NCI-H2081 (cell line): ENCODE data around the gene TPM1.
"Not testable (repeated sequence)": the region's sequence is repeated elsewhere in the genome, so short reads cannot be mapped to it uniquely, and the experiment has no call there.

Source experiments
- DNase-seq, 2 experiments: peaks; one replicate each; lab custom pipeline; 2025; lab: John Stamatoyannopoulos, UW

Gene TPM1

DNA sequence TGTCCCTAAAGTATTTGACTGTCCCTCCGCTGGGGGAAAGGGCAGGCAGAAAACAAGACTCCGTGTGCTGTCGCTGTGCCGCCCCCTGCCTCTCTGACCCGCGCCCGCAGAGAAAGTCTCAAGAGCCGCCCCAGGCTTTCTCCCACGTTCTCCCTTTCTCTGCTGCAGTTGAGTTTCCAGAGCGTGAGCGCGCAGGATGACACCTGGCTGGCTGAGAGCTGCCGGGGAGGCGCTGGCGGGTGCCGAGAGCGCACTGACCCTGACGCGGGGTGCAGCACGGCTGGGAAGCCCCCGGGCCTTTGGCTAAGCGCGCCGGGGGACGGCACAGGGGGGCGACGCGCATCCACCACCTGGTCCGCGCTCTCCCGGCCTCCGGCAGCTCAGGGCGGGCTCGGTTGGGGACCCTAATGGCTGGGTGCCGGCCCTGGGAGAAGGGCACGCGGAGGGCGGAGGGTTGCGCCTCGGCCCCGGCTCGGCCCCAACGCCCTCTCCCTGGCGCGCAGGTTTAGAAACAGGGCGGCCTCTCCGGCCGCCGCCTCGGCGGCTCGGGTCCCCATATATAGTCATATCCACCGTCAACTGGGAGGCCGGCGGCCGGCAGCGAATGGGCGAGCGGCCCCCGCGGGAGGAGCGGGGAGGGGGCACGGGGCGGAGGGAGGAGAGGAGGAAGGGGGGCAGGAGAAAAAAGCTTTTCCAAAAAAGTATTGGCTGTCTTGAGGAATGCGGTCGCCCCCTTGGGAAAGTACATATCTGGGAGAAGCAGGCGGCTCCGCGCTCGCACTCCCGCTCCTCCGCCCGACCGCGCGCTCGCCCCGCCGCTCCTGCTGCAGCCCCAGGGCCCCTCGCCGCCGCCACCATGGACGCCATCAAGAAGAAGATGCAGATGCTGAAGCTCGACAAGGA is at the start of gene TPM1:
Gene TPM1 (plus strand): TSS at position 774 of the 903 bp plus-strand sequence. CDS start 83 bp downstream, at position 857.
- DNase-seq, result peak in 1 of 2 experiments; percentile 24

DNA sequence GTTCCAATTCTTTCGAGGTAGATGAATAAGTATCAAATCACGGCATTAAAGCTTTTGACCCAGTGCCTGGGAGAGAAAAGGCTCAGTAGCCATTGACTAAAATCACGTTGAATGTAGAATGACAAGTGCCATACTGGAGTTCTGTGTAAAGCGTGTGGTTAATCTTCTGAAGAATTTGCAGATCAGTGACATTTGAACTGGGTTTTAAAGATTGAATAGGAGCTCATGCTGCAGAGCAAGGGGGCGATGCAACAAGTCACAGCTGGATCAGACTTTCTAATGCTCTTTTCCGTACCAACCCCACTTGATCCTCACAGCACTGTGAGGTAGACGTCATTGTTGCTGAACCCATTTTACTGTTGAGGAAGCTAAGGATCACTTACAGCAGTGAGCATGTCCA is 49.5 kb upstream of the TPM1 start:
- no peak for DNase-seq

- not testable (repeated sequence) for DNase-seq
Observed at GRCh38 chr15:62993632-62994031, 48.9 kb upstream of the TPM1 start.

DNA sequence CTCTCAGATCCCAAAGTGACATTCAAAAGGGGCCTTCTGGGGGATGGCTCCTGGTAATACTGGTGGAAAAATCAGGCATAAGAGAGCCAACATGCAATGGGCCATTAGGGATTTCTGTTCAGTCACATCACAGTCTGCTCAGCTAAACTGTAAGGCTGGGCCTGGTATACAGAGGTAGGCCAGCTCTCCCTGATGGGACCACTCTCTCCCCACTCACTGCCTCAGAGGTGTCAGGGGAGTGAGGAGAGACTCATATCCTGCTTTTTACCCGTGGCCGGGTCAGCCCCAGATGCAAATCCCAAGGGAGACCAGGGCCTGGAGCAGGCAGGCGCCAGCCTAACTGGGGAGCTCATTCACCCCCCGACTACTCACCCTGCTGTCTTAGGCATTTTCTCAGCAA is 48.1 kb upstream of the TPM1 start:
- no peak for DNase-seq

DNA sequence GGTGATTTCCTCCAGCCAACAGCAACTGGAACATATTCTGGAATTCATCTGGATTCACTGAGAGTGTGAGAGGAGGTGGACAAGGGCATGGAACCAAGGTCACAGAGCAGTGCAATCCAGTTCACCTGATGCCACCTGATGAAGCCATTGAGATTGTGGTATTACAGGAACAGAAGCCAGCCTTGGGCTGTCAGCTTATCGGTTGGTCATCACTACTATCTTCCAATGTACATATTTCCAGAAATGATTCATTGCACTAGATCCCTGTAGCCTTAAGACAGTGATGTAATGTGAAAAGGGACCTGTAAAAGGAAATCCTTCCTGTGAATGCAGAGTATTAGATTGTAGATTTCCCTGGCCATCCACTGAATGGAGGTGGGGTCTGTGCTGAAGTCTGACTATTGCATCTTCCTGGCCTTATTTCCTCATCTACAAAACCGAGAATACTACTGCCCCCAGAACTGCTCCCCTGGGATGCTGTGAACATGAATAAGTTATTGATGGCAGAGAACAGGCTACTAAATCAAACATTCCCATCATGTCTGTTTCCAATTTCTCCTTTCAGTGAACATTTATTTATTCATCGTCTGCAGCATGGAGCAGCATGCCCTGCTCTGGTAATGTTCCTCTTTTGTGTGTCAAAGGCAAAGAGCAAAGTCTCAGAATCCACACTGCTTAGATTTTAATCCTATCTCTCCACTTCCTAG is 47.4 kb upstream of the TPM1 start:
- DNase-seq, result no peak

GRCh38 chr15:62997441-62997840 is 45.1 kb upstream of the TPM1 start:
- no peak for DNase-seq

- no peak for DNase-seq
Observed at GRCh38 chr15:62998262-62998890, 44.2 kb upstream of the TPM1 start.

GRCh38 chr15:62999178-62999577 is 43.4 kb upstream of the TPM1 start:
- no peak for DNase-seq

GRCh38 chr15:62999923-63000561 is 42.5 kb upstream of the TPM1 start:
- DNase-seq, result no peak

GRCh38 chr15:63000706-63001105 is 41.8 kb upstream of the TPM1 start:
- DNase-seq, result no peak

- DNase-seq, result no peak
Observed at GRCh38 chr15:63004211-63004610, 38.3 kb upstream of the TPM1 start.

- DNase-seq, result no peak
Observed at GRCh38 chr15:63006032-63006878, 36.3 kb upstream of the TPM1 start.

- no peak for DNase-seq
Observed at GRCh38 chr15:63008333-63009049, 34.1 kb upstream of the TPM1 start.

GRCh38 chr15:63010386-63010785 is 32.2 kb upstream of the TPM1 start:
- no peak for DNase-seq

GRCh38 chr15:63010920-63011693 is 31.4 kb upstream of the TPM1 start:
- DNase-seq, result no peak

- DNase-seq, result no peak
Observed at GRCh38 chr15:63012444-63012843, 30.1 kb upstream of the TPM1 start.

DNA sequence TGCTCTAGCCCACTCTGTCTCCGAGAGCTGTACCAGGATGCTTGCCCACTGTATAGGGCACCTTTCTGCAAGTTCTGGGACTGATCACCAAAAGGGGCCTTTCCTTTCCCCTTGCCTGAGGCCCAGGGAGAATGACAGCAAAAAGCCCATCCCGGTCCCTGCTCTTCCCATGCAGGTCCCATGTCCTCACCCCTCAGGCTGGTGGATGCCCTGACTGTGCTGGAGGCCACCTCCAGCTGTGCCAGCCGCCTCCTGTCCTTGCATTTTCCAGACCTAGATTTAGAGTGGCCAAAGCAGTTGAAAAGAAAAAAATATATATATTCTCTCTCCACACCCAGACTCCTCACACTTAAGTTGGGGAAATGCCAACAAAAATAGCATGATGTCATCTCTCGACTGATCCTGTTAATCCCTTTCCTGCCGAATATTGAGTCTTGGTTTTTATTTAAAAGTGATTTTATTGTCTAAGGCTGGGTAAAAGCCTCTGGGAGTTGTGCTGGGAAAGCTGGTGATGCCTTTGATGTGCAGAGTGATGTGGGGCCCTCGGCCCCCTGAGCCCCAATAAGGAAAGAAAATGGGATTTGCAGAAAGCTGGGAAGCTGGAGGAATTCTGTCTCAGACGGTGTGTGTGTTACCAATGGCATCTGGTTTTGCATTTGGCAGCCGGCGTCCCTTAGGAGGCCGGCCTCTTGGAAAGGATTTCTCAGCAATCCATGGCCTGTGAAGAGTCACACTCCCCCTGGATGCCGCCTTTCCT is 29.3 kb upstream of the TPM1 start:
- DNase-seq, result no peak

DNA sequence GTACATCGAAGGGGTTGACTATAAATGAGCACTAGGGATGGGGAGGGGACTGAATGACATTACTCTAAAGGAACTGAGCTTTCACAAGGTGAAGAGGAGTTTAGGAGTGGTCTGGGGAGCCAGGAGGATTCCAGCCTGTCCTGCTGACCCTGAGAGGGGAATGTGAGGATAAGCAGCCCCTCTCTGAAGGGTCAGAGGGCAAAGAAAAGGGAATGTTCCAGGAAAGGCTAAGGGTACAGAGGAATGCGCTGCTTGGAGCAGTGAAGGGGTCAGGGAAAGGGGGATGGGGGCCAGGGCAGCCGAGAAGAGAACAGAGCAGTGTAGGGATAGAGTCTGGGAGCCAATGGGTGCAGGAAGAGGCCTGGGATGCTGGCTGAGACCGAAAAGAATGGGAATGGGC is 28.0 kb upstream of the TPM1 start:
- DNase-seq, result no peak

- no peak for DNase-seq
Observed at GRCh38 chr15:63015618-63016017, 26.9 kb upstream of the TPM1 start.
